ENCODE measurements around the gene ERFL.

GRCh38 chr19:41868989-41869300, 59.3 kb downstream of the ERFL start:
- TF ChIP-seq, protein P1, sequence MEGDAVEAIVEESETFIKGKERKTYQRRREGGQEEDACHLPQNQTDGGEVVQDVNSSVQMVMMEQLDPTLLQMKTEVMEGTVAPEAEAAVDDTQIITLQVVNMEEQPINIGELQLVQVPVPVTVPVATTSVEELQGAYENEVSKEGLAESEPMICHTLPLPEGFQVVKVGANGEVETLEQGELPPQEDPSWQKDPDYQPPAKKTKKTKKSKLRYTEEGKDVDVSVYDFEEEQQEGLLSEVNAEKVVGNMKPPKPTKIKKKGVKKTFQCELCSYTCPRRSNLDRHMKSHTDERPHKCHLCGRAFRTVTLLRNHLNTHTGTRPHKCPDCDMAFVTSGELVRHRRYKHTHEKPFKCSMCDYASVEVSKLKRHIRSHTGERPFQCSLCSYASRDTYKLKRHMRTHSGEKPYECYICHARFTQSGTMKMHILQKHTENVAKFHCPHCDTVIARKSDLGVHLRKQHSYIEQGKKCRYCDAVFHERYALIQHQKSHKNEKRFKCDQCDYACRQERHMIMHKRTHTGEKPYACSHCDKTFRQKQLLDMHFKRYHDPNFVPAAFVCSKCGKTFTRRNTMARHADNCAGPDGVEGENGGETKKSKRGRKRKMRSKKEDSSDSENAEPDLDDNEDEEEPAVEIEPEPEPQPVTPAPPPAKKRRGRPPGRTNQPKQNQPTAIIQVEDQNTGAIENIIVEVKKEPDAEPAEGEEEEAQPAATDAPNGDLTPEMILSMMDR (IDR thresholded peaks at IDR 0.05) = no peak
- no peak for TF ChIP-seq POLR2A (IDR thresholded peaks at IDR 0.05)
